Loucy (cell line): ENCODE measurements around the gene NAGPA.

Source experiments
- H2AFZ ChIP-seq: fragments of 200-600 bp; sonication (generic); 2 replicates; pipeline ENCODE4 v1.6.0; 2016; ENCODE audit warnings: antibody characterized with exemption, mild to moderate bottlenecking, low read length, moderate library complexity
- H3F3A ChIP-seq: fragments of 200-600 bp; 2 replicates; pipeline ENCODE4 v1.6.0; 2016; ENCODE audit warnings: antibody characterized with exemption, low read depth, mild to moderate bottlenecking
- H3K27me3 ChIP-seq: fragments of 200-600 bp; sonication (generic); 2 replicates; pipeline ENCODE4 v1.6.1; 2014; ENCODE audit warnings: low read length, mild to moderate bottlenecking; ENCODE audit not compliant: insufficient read depth, poor library complexity, severe bottlenecking
- H3K36me3 ChIP-seq: fragments of 200-600 bp; sonication (generic); 2 replicates; pipeline ENCODE4 v1.6.1; 2016; ENCODE audit warnings: low read length; ENCODE audit not compliant: insufficient read depth
- H3K4me1 ChIP-seq: fragments of 200-600 bp; sonication (generic); 2 replicates; pipeline ENCODE4 v1.5.1; 2014; ENCODE audit warnings: low read length, mild to moderate bottlenecking; ENCODE audit not compliant: insufficient read depth, poor library complexity, severe bottlenecking
- H3K4me2 ChIP-seq: fragments of 200-600 bp; sonication (generic); 2 replicates; pipeline ENCODE4 v1.6.0; 2014; ENCODE audit warnings: antibody characterized with exemption, low read length, low read depth, mild to moderate bottlenecking; ENCODE audit not compliant: poor library complexity, severe bottlenecking
- H3K4me3 ChIP-seq: fragments of 200-600 bp; sonication (generic); 2 replicates; pipeline ENCODE4 v1.5.1; 2014; ENCODE audit warnings: low read length, mild to moderate bottlenecking, mixed read lengths; ENCODE audit not compliant: poor library complexity, severe bottlenecking
- H3K79me2 ChIP-seq: fragments of 200-600 bp; sonication (generic); 2 replicates; pipeline ENCODE4 v1.6.1; 2014; ENCODE audit warnings: low read length; ENCODE audit not compliant: insufficient read depth
- H3K9ac ChIP-seq: fragments of 200-600 bp; sonication (generic); 2 replicates; pipeline ENCODE4 v1.6.0; 2014; ENCODE audit warnings: mild to moderate bottlenecking, low read depth, low read length, moderate library complexity; ENCODE audit not compliant: poor library complexity, severe bottlenecking
- H3K9me2 ChIP-seq: fragments of 200-600 bp; sonication (generic); replicated peaks from 2 replicates; pipeline ENCODE4 v1.6.1; 2016; ENCODE audit warnings: low read depth, low read length, mixed read lengths
- H3K9me3 ChIP-seq: fragments of 200-600 bp; sonication (generic); 2 replicates; pipeline ENCODE4 v1.6.1; 2014; ENCODE audit warnings: mild to moderate bottlenecking, antibody characterized with exemption, low read length, low read depth; ENCODE audit not compliant: insufficient read depth
- H4K20me1 ChIP-seq: fragments of 200-600 bp; sonication (generic); 2 replicates; pipeline ENCODE4 v1.6.0; 2014; ENCODE audit warnings: antibody characterized with exemption, low read length, mild to moderate bottlenecking; ENCODE audit not compliant: insufficient read depth, poor library complexity, severe bottlenecking
- CTCF ChIP-seq: fragments of 200-600 bp; sonication (generic); conservative IDR thresholded peaks from 2 replicates; pipeline ENCODE4 v1.5.1; 2014; ENCODE audit warnings: mild to moderate bottlenecking, antibody characterized with exemption, low read length
- EZH2phosphoT487 ChIP-seq: fragments of 200-600 bp; IDR thresholded peaks from 2 replicates; pipeline ENCODE4 v1.6.1; 2018; ENCODE audit warnings: antibody characterized with exemption, mild to moderate bottlenecking, moderate library complexity, borderline replicate concordance

NAGPA gene

GRCh38 chr16:5020551-5020950 lies 13.2 kb downstream of the NAGPA start:
- no peaks in the 10 kb centered on the region for H3K36me3 ChIP-seq
- H3K9me3 ChIP-seq = no peaks in the 10 kb centered on the region
- H3K9ac ChIP-seq = no peak overlapping the region
- no peak overlapping the region for H2AFZ ChIP-seq
- TF ChIP-seq EZH2phosphoT487 = no peak
- TF ChIP-seq CTCF = no peak
- H3K4me1 ChIP-seq = no peaks in the 10 kb centered on the region
- no peaks in the 10 kb centered on the region for H3K27me3 ChIP-seq
- H3K79me2 ChIP-seq = no peaks in the 10 kb centered on the region
- no peak overlapping the region for H3K4me3 ChIP-seq
- H4K20me1 ChIP-seq = no peaks in the 10 kb centered on the region
- no peaks in the 10 kb centered on the region for H3F3A ChIP-seq
- H3K4me2 ChIP-seq = no peak overlapping the region
- H3K9me2 ChIP-seq = no peaks in the 10 kb centered on the region

- Histone ChIP-seq H4K20me1 (no peaks in the 10 kb centered on the region), H3K36me3 (no peaks in the 10 kb centered on the region), H2AFZ (no peak overlapping the region), H3K4me1 (no peaks in the 10 kb centered on the region), H3K79me2 (no peaks in the 10 kb centered on the region), H3K9ac (no peak overlapping the region), H3K9me3 (no peaks in the 10 kb centered on the region), H3F3A (no peaks in the 10 kb centered on the region), H3K27me3 (no peaks in the 10 kb centered on the region), H3K9me2 (no peaks in the 10 kb centered on the region), H3K4me2 (no peak overlapping the region), H3K4me3 (no peak overlapping the region)
- no peak for TF ChIP-seq EZH2phosphoT487
These were observed 14.0 kb downstream of the NAGPA start for GRCh38 chr16:5019775-5020174.

- Histone ChIP-seq H3K4me3 (no peak overlapping the region), H2AFZ (no peak overlapping the region), H3K27me3 (no peaks in the 10 kb centered on the region), H3K9me3 (no peaks in the 10 kb centered on the region), H3K4me2 (no peak overlapping the region), H3K79me2 (no peaks in the 10 kb centered on the region), H3K36me3 (no peaks in the 10 kb centered on the region), H3K4me1 (no peaks in the 10 kb centered on the region), H4K20me1 (no peaks in the 10 kb centered on the region), H3F3A (no peaks in the 10 kb centered on the region), H3K9me2 (no peaks in the 10 kb centered on the region), H3K9ac (no peak overlapping the region)
- TF ChIP-seq EZH2phosphoT487 = no peak
- no peak for TF ChIP-seq CTCF
These were observed 14.9 kb downstream of the NAGPA start for GRCh38 chr16:5018793-5019192.

GRCh38 chr16:5017678-5017969 lies 16.1 kb downstream of the NAGPA start:
- Histone ChIP-seq H3F3A (no peaks in the 10 kb centered on the region), H3K9me3 (no peaks in the 10 kb centered on the region), H3K9me2 (no peaks in the 10 kb centered on the region), H3K4me2 (no peak overlapping the region), H3K9ac (no peak overlapping the region), H3K36me3 (no peaks in the 10 kb centered on the region), H4K20me1 (no peaks in the 10 kb centered on the region), H3K27me3 (no peaks in the 10 kb centered on the region), H3K79me2 (no peaks in the 10 kb centered on the region), H2AFZ (no peak overlapping the region), H3K4me3 (no peak overlapping the region), H3K4me1 (no peaks in the 10 kb centered on the region)
- TF ChIP-seq EZH2phosphoT487 (no peak), CTCF (no peak)
